Lower leg skin (tissue), 4 donors: Measurements from ENCODE around the gene PPP2R3A. TPM values are rescaled to one million over a fixed set of nuclear protein-coding genes. Genes with fewer than 3 reads are reported as not detected.
"Not testable (repeated sequence)": the region's sequence is repeated elsewhere in the genome, so short reads cannot be mapped to it uniquely, and the experiment has no call there.

Experiments used
- DNase-seq, 2 donors: peaks; one replicate each; pipeline ENCODE4 v3.0.0-alpha.2; 2019; ENCODE audit warnings: low spot score in 2 of 2
- H3K4me3 ChIP-seq: fragments of 200-600 bp; sonication (generic); 2 replicates; pipeline ENCODE4 v1.5.1; 2017; ENCODE audit warnings: mild to moderate bottlenecking, low read depth; ENCODE audit not compliant: poor library complexity, severe bottlenecking
- POLR2A ChIP-seq, 2 donors: fragments of 450-650 bp; IDR thresholded peaks; one replicate each; pipeline ENCODE4 v1.6.1; 2016 to 2017; ENCODE audit warnings: antibody characterized with exemption in 2 of 2, mild to moderate bottlenecking in 1 of 2, moderate library complexity in 1 of 2
- whole genome bisulfite sequencing, 2 donors: methylation state at CpG; one replicate each; pipeline ENCODE4 v1.1.5; 2018; 5-methylcytosine and 5-hydroxymethylcytosine counted together
- intact Hi-C: fragments of 100-400 bp; cut with DNase I; formaldehyde crosslinking; loops from one replicate; pipeline ENCODE4 v1.15.0; 2023; ENCODE audit warnings: low total_unique reads
- total RNA-seq, 4 donors: library from RNA; depleted of rRNA; stranded (reverse); fragments of >200 nt; gene quantifications; one replicate each; pipeline ENCODE4 v1.1.0, GENCODE V29; 2016
- TF ChIP-seq, protein P1 (sequence below), 3 donors: fragments of 450-650 bp; IDR thresholded peaks; one replicate each; pipeline ENCODE4 v1.5.1; 2016; ENCODE audit warnings: antibody characterized with exemption in 3 of 3, mild to moderate bottlenecking in 3 of 3, moderate library complexity in 2 of 3

Gene PPP2R3A
- total RNA-seq, 4 donors from 2014 or later = 36.8 to 39.7 (median 38.5) TPM

DNA sequence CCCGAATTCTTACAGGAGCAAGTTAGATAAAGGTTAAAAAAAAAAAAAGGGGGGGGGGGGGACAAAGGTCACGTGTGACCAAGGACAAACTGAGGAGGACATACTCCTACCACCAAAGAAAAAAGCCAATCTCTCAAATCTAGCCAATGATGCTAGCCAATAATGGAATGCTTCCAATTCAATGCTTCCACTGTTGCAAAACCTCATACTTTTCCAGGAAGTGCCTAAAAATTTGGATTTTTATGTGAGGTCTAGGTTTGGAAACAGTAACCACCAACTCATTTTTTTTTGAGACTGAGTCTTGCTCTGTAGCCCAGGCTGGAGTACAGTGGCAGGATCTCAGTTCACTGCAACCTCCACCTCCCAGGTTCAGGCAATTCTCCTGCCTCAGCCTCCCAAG, 219.2 kb downstream of the PPP2R3A start:
- DNase-seq = no peak
- no peak for TF ChIP-seq POLR2A (IDR thresholded peaks at IDR 0.05)
- 69 to 80% methylated on average over 2 of the region's 2 CpGs for WGBS, 2 donors
- intact Hi-C loops = no loop called here
- H3K4me3 ChIP-seq = no peak overlapping the region

DNA sequence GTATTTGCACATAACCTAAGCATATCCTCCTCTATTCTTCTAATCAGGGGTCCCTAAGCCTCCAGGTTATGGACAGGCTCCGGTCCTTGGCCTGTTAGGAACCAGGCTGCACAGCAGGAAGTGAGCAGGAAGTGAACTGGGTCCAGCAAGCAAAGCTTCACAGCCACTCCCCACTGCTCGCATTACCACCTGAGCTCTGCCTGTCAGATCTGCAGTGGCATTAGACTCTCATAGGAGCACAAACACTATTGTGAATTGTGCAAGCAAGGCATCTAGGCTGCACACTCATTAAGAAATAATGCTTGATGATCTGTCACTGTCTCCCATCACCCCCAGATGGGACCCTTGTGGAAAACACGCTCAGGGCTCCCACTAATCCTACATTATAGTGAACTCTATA, 220.8 kb downstream of the PPP2R3A start:
- no peak overlapping the region for H3K4me3 ChIP-seq
- intact Hi-C loops = no loop called here
- WGBS, 2 donors = 51% methylated on average over 3 of the region's 3 CpGs
- TF ChIP-seq, protein P1, sequence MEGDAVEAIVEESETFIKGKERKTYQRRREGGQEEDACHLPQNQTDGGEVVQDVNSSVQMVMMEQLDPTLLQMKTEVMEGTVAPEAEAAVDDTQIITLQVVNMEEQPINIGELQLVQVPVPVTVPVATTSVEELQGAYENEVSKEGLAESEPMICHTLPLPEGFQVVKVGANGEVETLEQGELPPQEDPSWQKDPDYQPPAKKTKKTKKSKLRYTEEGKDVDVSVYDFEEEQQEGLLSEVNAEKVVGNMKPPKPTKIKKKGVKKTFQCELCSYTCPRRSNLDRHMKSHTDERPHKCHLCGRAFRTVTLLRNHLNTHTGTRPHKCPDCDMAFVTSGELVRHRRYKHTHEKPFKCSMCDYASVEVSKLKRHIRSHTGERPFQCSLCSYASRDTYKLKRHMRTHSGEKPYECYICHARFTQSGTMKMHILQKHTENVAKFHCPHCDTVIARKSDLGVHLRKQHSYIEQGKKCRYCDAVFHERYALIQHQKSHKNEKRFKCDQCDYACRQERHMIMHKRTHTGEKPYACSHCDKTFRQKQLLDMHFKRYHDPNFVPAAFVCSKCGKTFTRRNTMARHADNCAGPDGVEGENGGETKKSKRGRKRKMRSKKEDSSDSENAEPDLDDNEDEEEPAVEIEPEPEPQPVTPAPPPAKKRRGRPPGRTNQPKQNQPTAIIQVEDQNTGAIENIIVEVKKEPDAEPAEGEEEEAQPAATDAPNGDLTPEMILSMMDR (IDR thresholded peaks at IDR 0.05) = no peak
- TF ChIP-seq POLR2A (IDR thresholded peaks at IDR 0.05) = no peak
- DNase-seq = no peak

DNA sequence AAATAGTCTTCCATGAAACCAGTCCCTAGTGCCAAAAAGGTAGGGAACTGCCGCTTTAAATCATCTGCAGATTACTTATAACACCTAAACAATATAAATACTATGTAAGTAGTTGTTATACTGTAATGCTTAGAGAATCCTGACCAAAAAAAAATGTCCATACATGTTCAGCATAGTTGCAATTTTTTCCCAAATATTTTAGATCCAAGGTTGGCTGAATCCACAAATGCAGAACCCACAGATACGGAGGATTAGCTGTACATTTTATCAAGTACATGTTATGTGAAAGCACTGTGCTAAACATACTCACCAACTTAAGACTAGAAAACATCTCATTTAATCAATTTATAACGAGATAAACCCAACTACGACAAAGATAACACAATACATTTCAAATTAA, 221.3 kb downstream of the PPP2R3A start:
- no peak for DNase-seq
- TF ChIP-seq POLR2A (IDR thresholded peaks at IDR 0.05) = no peak
- TF ChIP-seq, protein P1 (IDR thresholded peaks at IDR 0.05) = no peak
- WGBS, 2 donors = 70 to 73% methylated on average over 4 of the region's 4 CpGs
- intact Hi-C loops = no loop called here
- no peak overlapping the region for H3K4me3 ChIP-seq

DNA sequence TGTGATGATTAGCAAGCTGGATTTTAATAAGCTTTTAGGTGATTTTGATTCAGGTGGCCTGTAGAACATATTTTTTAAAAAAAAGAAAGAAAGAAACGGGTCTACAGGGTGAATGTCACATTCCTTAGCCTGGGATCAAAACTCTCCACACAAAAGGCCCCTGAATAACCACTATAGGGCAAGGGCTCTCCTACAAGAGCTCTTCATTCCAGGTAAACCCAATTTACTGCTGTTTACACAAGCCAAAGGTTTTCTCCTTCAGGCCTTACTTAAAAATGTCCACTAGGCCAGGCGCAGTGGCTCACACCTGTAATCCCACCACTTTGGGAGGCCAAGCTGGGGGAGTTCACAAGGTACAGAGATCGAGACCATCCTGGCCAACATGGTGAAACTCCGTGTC, 222.3 kb downstream of the PPP2R3A start:
- DNase-seq = no peak
- 66 to 70% methylated on average over 4 of the region's 4 CpGs for WGBS, 2 donors
- TF ChIP-seq, protein P1 (IDR thresholded peaks at IDR 0.05) = no peak
- TF ChIP-seq POLR2A (IDR thresholded peaks at IDR 0.05) = no peak
- no peak overlapping the region for H3K4me3 ChIP-seq
- intact Hi-C loops = no loop called here

DNA sequence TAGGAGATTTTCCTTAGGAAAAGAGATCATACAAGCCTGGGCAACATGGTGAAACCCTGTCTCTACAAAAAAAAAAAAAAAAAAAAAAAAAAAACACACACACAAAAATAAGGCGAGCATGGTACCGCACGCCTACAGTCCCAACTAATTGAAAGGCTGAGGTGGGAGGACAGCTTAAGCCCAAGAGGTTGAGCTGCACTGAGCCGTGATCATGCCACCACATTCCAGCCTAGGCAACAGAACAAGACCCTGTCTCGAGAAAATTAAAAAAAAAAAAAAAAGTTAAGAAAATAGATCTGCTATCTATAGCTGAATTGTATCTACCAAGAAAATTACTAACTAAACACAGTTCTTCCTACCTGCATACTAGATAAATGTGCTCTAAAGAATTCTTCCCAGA, 223.5 kb downstream of the PPP2R3A start:
- 89 to 92% methylated on average over 5 of the region's 5 CpGs for WGBS, 2 donors
- no peak for DNase-seq
- intact Hi-C loops = no loop called here
- TF ChIP-seq, protein P1 (IDR thresholded peaks at IDR 0.05) = no peak
- no peak for TF ChIP-seq POLR2A (IDR thresholded peaks at IDR 0.05)
- H3K4me3 ChIP-seq = no peak overlapping the region

DNA sequence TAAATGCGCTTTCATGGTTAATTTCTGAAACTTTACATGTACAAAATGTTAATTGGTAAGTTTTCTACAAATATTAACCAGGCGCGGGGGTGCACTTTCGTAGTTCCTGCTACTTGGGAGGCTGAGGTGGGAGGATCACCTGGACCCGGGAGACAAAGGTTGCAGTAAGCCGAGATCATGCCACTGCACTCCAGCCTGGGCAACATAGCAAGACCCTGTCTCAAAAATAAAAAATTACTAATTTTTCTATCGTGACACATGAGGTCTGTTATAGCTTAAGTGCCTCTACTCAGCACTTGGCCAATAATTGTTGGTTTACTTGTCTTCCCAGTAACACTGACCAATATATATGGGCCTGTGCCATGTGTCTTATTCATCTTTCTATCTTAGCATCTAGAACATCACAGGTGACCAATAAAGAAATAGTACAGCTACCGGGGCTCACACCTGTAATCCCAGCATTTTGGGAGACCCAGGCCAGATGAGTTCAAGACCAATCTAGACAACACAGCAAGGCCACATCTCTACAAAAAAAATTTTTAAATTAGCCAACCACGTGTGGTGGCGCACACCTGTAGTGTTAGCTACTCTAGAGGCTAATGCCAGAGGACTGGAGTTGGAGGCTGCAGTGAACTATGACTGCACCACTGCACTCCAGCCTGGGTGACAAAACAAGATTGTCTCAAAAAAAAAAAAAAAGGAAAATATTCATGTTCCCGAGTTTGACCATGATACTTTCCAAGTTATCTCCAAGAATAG, 224.5 kb downstream of the PPP2R3A start:
- TF ChIP-seq, protein P1 (IDR thresholded peaks at IDR 0.05) = no peak
- TF ChIP-seq POLR2A (IDR thresholded peaks at IDR 0.05) = no peak
- DNase-seq = no peak
- intact Hi-C loops = no loop called here
- H3K4me3 ChIP-seq = no peak overlapping the region
- 89 to 92% methylated on average over 11 of the region's 11 CpGs for WGBS, 2 donors

DNA sequence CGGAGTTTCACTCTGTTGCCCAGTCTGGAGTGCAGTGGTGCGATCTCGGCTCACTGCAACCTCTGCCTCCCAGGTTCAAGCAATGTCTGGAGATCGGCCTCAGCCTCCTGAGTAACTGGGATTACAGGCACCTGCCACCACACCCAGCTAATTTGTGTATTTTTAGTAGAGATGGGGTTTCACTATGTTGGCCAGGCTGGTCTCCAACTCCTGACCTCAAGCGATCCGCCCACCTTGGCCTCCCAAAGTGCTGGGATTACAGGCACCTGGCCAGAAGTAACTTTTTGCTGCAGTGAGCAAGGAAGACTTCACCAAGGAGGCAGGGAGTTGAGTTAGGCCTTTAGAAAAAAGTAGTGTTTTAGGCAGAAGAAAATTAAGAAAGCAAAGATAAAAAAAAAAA, 226.7 kb downstream of the PPP2R3A start:
- WGBS, 2 donors = 15 to 25% methylated on average over 6 of the region's 6 CpGs
- intact Hi-C loops = not testable (repeated sequence)

More for the DNA sequence above, 226.7 kb downstream of the PPP2R3A start:
- not testable (repeated sequence) for DNase-seq, H3K4me3 ChIP-seq
